HFFc6 (cell line): ENCODE results near the gene OR10P1. TPM values are rescaled to one million over a fixed set of nuclear protein-coding genes. Genes with fewer than 3 reads are reported as not detected.
"Not testable (repeated sequence)": the region's sequence is repeated elsewhere in the genome, so short reads cannot be mapped to it uniquely, and the experiment has no call there.

Experiments
- DNase-seq: peaks from one replicate; pipeline ENCODE4 v3.0.0-alpha.2; 2018
- H3K27ac Mint-ChIP-seq: 2 replicates; pipeline ENCODE4 v1.8.0; 2020; ENCODE audit warnings: mild to moderate bottlenecking, mixed read lengths
- H3K27me3 Mint-ChIP-seq: 2 replicates; pipeline ENCODE4 v1.8.0; 2021; ENCODE audit warnings: mild to moderate bottlenecking, moderate library complexity, mixed read lengths; ENCODE audit not compliant: insufficient read depth
- H3K36me3 Mint-ChIP-seq: 2 replicates; pipeline ENCODE4 v1.8.0; 2021; ENCODE audit warnings: low read depth, mixed read lengths
- H3K4me1 Mint-ChIP-seq: 2 replicates; pipeline ENCODE4 v1.8.0; 2020; ENCODE audit warnings: low read depth, mixed read lengths
- H3K4me3 Mint-ChIP-seq: 2 replicates; pipeline ENCODE4 v1.8.0; 2020; ENCODE audit warnings: mild to moderate bottlenecking, moderate library complexity, mixed read lengths
- H3K9me3 Mint-ChIP-seq: 2 replicates; pipeline ENCODE4 v1.8.0; 2020; ENCODE audit warnings: mild to moderate bottlenecking, mixed read lengths
- CTCF ChIP-seq: fragments of 200-600 bp; sonication (generic); IDR thresholded peaks from 2 replicates; pipeline ENCODE4 v1.5.0; 2021; ENCODE audit warnings: antibody characterized with exemption, mild to moderate bottlenecking
- total RNA-seq, 6 experiments: library from RNA; stranded (reverse); fragmentation: NEBNext Ultra II Directional; extraction: Animal tissue kit (Norgen Biotek cat#: 25700); gene quantifications; 2 replicates in 1 of 6; 3 replicates in 5 of 6; pipeline ENCODE4 v1.2.3, GENCODE V29; 2021

OR10P1 gene
- total RNA-seq, 6 experiments from 2014 or later = not detected

GRCh38 chr12:55642669-55643068, 6.0 kb downstream of the OR10P1 start:
- no peaks in the 10 kb centered on the region for H3K36me3 Mint-ChIP-seq

GRCh38 chr12:55644591-55644990, 7.9 kb downstream of the OR10P1 start:
- no peaks in the 10 kb centered on the region for H3K9me3 Mint-ChIP-seq
- no peak for TF ChIP-seq CTCF
- no peak overlapping the region for H3K27ac Mint-ChIP-seq
- peaks cover 16% of the 10 kb centered on the region for H3K27me3 Mint-ChIP-seq
- no peak for DNase-seq
- H3K36me3 Mint-ChIP-seq = no peaks in the 10 kb centered on the region
- no peak overlapping the region for H3K4me3 Mint-ChIP-seq
- H3K4me1 Mint-ChIP-seq = no peaks in the 10 kb centered on the region

More at GRCh38 chr12:55642669-55643068, 6.0 kb downstream of the OR10P1 start:
- no peak for DNase-seq
- no peaks in the 10 kb centered on the region for H3K9me3 Mint-ChIP-seq
- peaks cover 28% of the 10 kb centered on the region for H3K27me3 Mint-ChIP-seq
- no peak for TF ChIP-seq CTCF
- no peak overlapping the region for H3K4me3 Mint-ChIP-seq
- no peak overlapping the region for H3K27ac Mint-ChIP-seq
- H3K4me1 Mint-ChIP-seq = no peaks in the 10 kb centered on the region

GRCh38 chr12:55647027-55647426, 10.3 kb downstream of the OR10P1 start:
- DNase-seq = no peak
- no peak overlapping the region for H3K27ac Mint-ChIP-seq
- no peaks in the 10 kb centered on the region for H3K36me3 Mint-ChIP-seq
- H3K4me1 Mint-ChIP-seq = peaks cover 7% of the 10 kb centered on the region; the same call in 1 of the 2 replicates
- TF ChIP-seq CTCF = no peak
- no peak overlapping the region for H3K4me3 Mint-ChIP-seq
- H3K27me3 Mint-ChIP-seq = peaks cover 17% of the 10 kb centered on the region
- H3K9me3 Mint-ChIP-seq = no peaks in the 10 kb centered on the region

- not testable (repeated sequence) for DNase-seq, H3K27me3 Mint-ChIP-seq, H3K4me3 Mint-ChIP-seq, H3K36me3 Mint-ChIP-seq, H3K27ac Mint-ChIP-seq, H3K9me3 Mint-ChIP-seq, H3K4me1 Mint-ChIP-seq
Measured at GRCh38 chr12:55650620-55651298, 14.1 kb downstream of the OR10P1 start.

GRCh38 chr12:55651299-55651683, 14.6 kb downstream of the OR10P1 start:
- Mint-ChIP-seq H3K27me3 (peaks cover 5% of the 10 kb centered on the region), H3K36me3 (no peaks in the 10 kb centered on the region), H3K27ac (no peak overlapping the region), H3K4me3 (no peak overlapping the region), H3K9me3 (no peaks in the 10 kb centered on the region), H3K4me1 (peaks cover 7% of the 10 kb centered on the region; the same call in 1 of the 2 replicates)
- no peak for TF ChIP-seq CTCF
- no peak for DNase-seq

- H3K9me3 Mint-ChIP-seq = no peaks in the 10 kb centered on the region
Measured at GRCh38 chr12:55652352-55652751, 15.7 kb downstream of the OR10P1 start.

More at GRCh38 chr12:55652352-55652751, 15.7 kb downstream of the OR10P1 start:
- Mint-ChIP-seq H3K27me3 (peaks cover 6% of the 10 kb centered on the region), H3K36me3 (no peaks in the 10 kb centered on the region), H3K27ac (no peak overlapping the region), H3K4me1 (peaks cover 7% of the 10 kb centered on the region; the same call in 1 of the 2 replicates), H3K4me3 (no peak overlapping the region)
- no peak for TF ChIP-seq CTCF
- DNase-seq = no peak
